Measurements from ENCODE around the gene KCNJ6.

Gene KCNJ6

GRCh38 chr21:37574751-37575150, 341.5 kb downstream of the KCNJ6 start:
- DNase-seq, result no peak

- no peak for DNase-seq
These were observed 341.9 kb downstream of the KCNJ6 start for GRCh38 chr21:37574316-37574715.

GRCh38 chr21:37571442-37571841, 344.8 kb downstream of the KCNJ6 start:
- DNase-seq, result no peak

GRCh38 chr21:37568916-37569315, 347.3 kb downstream of the KCNJ6 start:
- DNase-seq, result no peak

- no peak for DNase-seq
These were observed 347.8 kb downstream of the KCNJ6 start for GRCh38 chr21:37568415-37568814.

GRCh38 chr21:37566790-37567615, 349.3 kb downstream of the KCNJ6 start:
- DNase-seq, result peak in 9 of 56 donors; percentile 12 to 40 (median 28)

- peak in 1 of 56 donors; percentile 6 for DNase-seq
These were observed 350.6 kb downstream of the KCNJ6 start for GRCh38 chr21:37565530-37566223.

GRCh38 chr21:37564924-37565529, 351.2 kb downstream of the KCNJ6 start:
- no peak for DNase-seq

- DNase-seq, result peak in 53 of 56 donors; percentile 39 to 89 (median 66)
These were observed 351.8 kb downstream of the KCNJ6 start for GRCh38 chr21:37564341-37564923.

GRCh38 chr21:37563641-37564340, 352.5 kb downstream of the KCNJ6 start:
- peak; percentile 49 to 97 (median 88) for DNase-seq

GRCh38 chr21:37562920-37563640, 353.2 kb downstream of the KCNJ6 start:
- peak in 7 of 56 donors; percentile 40 to 59 (median 52) for DNase-seq

- no peak for DNase-seq
These were observed 354.0 kb downstream of the KCNJ6 start for GRCh38 chr21:37561941-37562919.

- DNase-seq, result no peak
These were observed 354.8 kb downstream of the KCNJ6 start for GRCh38 chr21:37561506-37561905.

- no peak for DNase-seq
These were observed 355.9 kb downstream of the KCNJ6 start for GRCh38 chr21:37560385-37560784.

GRCh38 chr21:37558676-37559211, 357.5 kb downstream of the KCNJ6 start:
- DNase-seq, result no peak
